Body of pancreas (tissue), 4 donors: ENCODE data around the gene GRK4. TPM values are rescaled to one million over a fixed set of nuclear protein-coding genes. Genes with fewer than 3 reads are reported as not detected.

Experiments
- ATAC-seq: fragments of 150-250 bp; one replicate; pipeline ENCODE4 v1.9.1; 2016
- DNase-seq, 4 donors: peaks; one replicate each; pipeline ENCODE4 v3.0.0-alpha.2; 2019
- H3K27ac ChIP-seq, 4 donors: fragments of 200-600 bp; sonication (generic); 1 replicate in 3 of 4; 2 replicates in 1 of 4; pipeline versions ENCODE4 v1.5.1 to v1.6.1; 2016 to 2019; ENCODE audit warnings: mild to moderate bottlenecking in 1 of 4, mixed read lengths in 1 of 4, moderate library complexity in 1 of 4
- H3K27me3 ChIP-seq, 2 donors: fragments of 200-600 bp; sonication (generic); one replicate each; pipeline ENCODE4 v1.6.0; 2016; ENCODE audit warnings: mild to moderate bottlenecking in 1 of 2
- H3K36me3 ChIP-seq, 2 donors: fragments of 200-600 bp; sonication (generic); replicated peaks in 1 of 2; 2 replicates each; pipeline ENCODE4 v1.5.1; 2016; ENCODE audit warnings: low read depth in 2 of 2; ENCODE audit not compliant: insufficient read depth in 1 of 2
- H3K4me1 ChIP-seq: fragments of 200-600 bp; sonication (generic); one replicate; pipeline ENCODE4 v1.6.0; 2016
- H3K4me3 ChIP-seq, 2 donors: fragments of 200-600 bp; sonication (generic); 1 replicate in 1 of 2; 2 replicates in 1 of 2; pipeline ENCODE4 v1.5.1; 2016 to 2019
- H3K9me3 ChIP-seq, 3 donors: fragments of 200-600 bp; sonication (generic); 1 replicate in 2 of 3; 2 replicates in 1 of 3; pipeline ENCODE4 v1.5.1; 2016
- POLR2A ChIP-seq, 3 donors: fragments of 450-650 bp; IDR thresholded peaks; one replicate each; pipeline ENCODE4 v1.6.1; 2016; ENCODE audit warnings: antibody characterized with exemption in 3 of 3, mild to moderate bottlenecking in 2 of 3
- WGBS, 2 donors: methylation state at CpG; one replicate each; pipeline ENCODE4 v1.1.5; 2017; 5-methylcytosine and 5-hydroxymethylcytosine counted together
- intact Hi-C: fragments of 100-400 bp; cut with DNase I; formaldehyde crosslinking; loops from one replicate; pipeline ENCODE4 v1.15.1; 2023
- total RNA-seq, 2 donors: library from RNA; depleted of rRNA; stranded (reverse); fragments of >200 nt; gene quantifications; one replicate each; pipeline ENCODE4 v1.1.0, GENCODE V29; 2016
- TF ChIP-seq, protein P1 (sequence below), 7 experiments: fragments of 450-650 bp in 4 of 7; fragments of 200-600 bp in 3 of 7; sonication (generic) in 3 of 7; IDR thresholded peaks; one replicate each; pipeline ENCODE4 v1.5.1; 2016 to 2019; ENCODE audit warnings: antibody characterized with exemption in 7 of 7

GRK4 gene
- total RNA-seq, 2 donors from 2014 or later = 6.5 to 14.5 TPM

DNA sequence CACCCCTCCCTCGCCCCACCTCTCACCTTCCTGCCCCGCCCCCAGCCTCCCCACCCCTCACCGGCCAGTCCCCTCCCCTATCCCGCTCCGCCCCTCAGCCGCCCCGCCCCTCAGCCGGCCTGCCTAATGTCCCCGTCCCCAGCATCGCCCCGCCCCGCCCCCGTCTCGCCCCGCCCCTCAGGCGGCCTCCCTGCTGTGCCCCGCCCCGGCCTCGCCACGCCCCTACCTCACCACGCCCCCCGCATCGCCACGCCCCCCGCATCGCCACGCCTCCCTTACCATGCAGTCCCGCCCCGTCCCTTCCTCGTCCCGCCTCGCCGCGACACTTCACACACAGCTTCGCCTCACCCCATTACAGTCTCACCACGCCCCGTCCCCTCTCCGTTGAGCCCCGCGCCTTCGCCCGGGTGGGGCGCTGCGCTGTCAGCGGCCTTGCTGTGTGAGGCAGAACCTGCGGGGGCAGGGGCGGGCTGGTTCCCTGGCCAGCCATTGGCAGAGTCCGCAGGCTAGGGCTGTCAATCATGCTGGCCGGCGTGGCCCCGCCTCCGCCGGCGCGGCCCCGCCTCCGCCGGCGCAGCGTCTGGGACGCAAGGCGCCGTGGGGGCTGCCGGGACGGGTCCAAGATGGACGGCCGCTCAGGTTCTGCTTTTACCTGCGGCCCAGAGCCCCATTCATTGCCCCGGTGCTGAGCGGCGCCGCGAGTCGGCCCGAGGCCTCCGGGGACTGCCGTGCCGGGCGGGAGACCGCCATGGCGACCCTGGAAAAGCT is 110.9 kb downstream of the GRK4 start, which contains the start of the genes HTT and HTT-AS:
Gene HTT, plus strand, starts transcription at position 604 of the 768 bp plus-strand sequence. Its CDS starts 145 bp downstream, at position 749.
Gene HTT-AS, minus strand, starts transcription at position 461 of the 768 bp plus-strand sequence.
- Histone ChIP-seq H3K4me3 (peak within 1 kb of the TSS; percentile 65 to 79), H3K27ac (peak within 1 kb of the TSS; percentile 79 to 92 (median 88)), H3K27me3 (no peaks in the 10 kb centered on the region), H3K9me3 (no peaks in the 10 kb centered on the region), H3K36me3 (no peaks in the 10 kb centered on the region), H3K4me1 (peaks cover 26% of the 10 kb centered on the region)
- ATAC-seq (peak; percentile 88), DNase-seq (peak; percentile 96 to 98 (median 98))
- WGBS, 2 donors = 0 to 1% methylated on average over 13 to 55 of the region's 81 CpGs
- TF ChIP-seq, protein P1, sequence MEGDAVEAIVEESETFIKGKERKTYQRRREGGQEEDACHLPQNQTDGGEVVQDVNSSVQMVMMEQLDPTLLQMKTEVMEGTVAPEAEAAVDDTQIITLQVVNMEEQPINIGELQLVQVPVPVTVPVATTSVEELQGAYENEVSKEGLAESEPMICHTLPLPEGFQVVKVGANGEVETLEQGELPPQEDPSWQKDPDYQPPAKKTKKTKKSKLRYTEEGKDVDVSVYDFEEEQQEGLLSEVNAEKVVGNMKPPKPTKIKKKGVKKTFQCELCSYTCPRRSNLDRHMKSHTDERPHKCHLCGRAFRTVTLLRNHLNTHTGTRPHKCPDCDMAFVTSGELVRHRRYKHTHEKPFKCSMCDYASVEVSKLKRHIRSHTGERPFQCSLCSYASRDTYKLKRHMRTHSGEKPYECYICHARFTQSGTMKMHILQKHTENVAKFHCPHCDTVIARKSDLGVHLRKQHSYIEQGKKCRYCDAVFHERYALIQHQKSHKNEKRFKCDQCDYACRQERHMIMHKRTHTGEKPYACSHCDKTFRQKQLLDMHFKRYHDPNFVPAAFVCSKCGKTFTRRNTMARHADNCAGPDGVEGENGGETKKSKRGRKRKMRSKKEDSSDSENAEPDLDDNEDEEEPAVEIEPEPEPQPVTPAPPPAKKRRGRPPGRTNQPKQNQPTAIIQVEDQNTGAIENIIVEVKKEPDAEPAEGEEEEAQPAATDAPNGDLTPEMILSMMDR (IDR thresholded peaks at IDR 0.05) = peak in 4 of 7 experiments; percentile 27 to 41 (median 34)
- peak; percentile 58 to 83 (median 78) for TF ChIP-seq POLR2A (IDR thresholded peaks at IDR 0.05)
- intact Hi-C loops = no loop called here

DNA sequence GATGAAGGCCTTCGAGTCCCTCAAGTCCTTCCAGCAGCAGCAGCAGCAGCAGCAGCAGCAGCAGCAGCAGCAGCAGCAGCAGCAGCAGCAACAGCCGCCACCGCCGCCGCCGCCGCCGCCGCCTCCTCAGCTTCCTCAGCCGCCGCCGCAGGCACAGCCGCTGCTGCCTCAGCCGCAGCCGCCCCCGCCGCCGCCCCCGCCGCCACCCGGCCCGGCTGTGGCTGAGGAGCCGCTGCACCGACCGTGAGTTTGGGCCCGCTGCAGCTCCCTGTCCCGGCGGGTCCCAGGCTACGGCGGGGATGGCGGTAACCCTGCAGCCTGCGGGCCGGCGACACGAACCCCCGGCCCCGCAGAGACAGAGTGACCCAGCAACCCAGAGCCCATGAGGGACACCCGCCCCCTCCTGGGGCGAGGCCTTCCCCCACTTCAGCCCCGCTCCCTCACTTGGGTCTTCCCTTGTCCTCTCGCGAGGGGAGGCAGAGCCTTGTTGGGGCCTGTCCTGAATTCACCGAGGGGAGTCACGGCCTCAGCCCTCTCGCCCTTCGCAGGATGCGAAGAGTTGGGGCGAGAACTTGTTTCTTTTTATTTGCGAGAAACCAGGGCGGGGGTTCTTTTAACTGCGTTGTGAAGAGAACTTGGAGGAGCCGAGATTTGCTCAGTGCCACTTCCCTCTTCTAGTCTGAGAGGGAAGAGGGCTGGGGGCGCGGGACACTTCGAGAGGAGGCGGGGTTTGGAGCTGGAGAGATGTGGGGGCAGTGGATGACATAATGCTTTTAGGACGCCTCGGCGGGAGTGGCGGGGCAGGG is 111.7 kb downstream of the GRK4 start:
- peak; percentile 39 to 68 (median 52) for DNase-seq
- H3K27me3 ChIP-seq = no peaks in the 10 kb centered on the region
- TF ChIP-seq, protein P1 (IDR thresholded peaks at IDR 0.05) = no peak
- TF ChIP-seq POLR2A (IDR thresholded peaks at IDR 0.05) = peak in 1 of 3 donors; percentile 4
- peak overlapping the region; percentile 79 to 92 (median 88) for H3K27ac ChIP-seq
- peak overlapping the region; percentile 65 to 79 for H3K4me3 ChIP-seq
- 0 to 1% methylated on average over 14 to 47 of the region's 60 CpGs for WGBS, 2 donors
- peak; percentile 2 for ATAC-seq
- peaks cover 26% of the 10 kb centered on the region for H3K4me1 ChIP-seq
- H3K36me3 ChIP-seq = no peaks in the 10 kb centered on the region
- H3K9me3 ChIP-seq = no peaks in the 10 kb centered on the region
- intact Hi-C loops = no loop called here

DNA sequence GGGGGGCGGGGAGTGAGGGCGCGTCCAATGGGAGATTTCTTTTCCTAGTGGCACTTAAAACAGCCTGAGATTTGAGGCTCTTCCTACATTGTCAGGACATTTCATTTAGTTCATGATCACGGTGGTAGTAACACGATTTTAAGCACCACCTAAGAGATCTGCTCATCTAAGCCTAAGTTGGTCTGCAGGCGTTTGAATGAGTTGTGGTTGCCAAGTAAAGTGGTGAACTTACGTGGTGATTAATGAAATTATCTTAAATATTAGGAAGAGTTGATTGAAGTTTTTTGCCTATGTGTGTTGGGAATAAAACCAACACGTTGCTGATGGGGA is 112.2 kb downstream of the GRK4 start:
- no peak for ATAC-seq
- Histone ChIP-seq H3K4me1 (peaks cover 26% of the 10 kb centered on the region), H3K27me3 (no peaks in the 10 kb centered on the region), H3K27ac (peak overlapping the region in 3 of 4 donors; percentile 87 to 92 (median 89)), H3K9me3 (no peaks in the 10 kb centered on the region), H3K36me3 (no peaks in the 10 kb centered on the region), H3K4me3 (no peak overlapping the region)
- 0 to 1% methylated on average over 7 to 8 of the region's 8 CpGs for WGBS, 2 donors
- intact Hi-C loops = no loop called here
- DNase-seq = no peak
- TF ChIP-seq, protein P1 (IDR thresholded peaks at IDR 0.05) = no peak
- no peak for TF ChIP-seq POLR2A (IDR thresholded peaks at IDR 0.05)

DNA sequence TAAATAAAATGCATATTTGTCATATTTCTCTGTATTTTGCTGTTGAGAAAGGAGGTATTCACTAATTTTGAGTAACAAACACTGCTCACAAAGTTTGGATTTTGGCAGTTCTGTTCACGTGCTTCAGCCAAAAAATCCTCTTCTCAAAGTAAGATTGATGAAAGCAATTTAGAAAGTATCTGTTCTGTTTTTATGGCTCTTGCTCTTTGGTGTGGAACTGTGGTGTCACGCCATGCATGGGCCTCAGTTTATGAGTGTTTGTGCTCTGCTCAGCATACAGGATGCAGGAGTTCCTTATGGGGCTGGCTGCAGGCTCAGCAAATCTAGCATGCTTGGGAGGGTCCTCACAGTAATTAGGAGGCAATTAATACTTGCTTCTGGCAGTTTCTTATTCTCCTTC is 114.4 kb downstream of the GRK4 start:
- intact Hi-C loops = no loop called here
- TF ChIP-seq, protein P1 (IDR thresholded peaks at IDR 0.05) = no peak
- TF ChIP-seq POLR2A (IDR thresholded peaks at IDR 0.05) = no peak
- ATAC-seq = no peak
- Histone ChIP-seq H3K4me1 (peaks cover 26% of the 10 kb centered on the region), H3K27me3 (no peaks in the 10 kb centered on the region), H3K9me3 (no peaks in the 10 kb centered on the region), H3K27ac (no peak overlapping the region), H3K4me3 (no peak overlapping the region), H3K36me3 (no peaks in the 10 kb centered on the region)
- no peak for DNase-seq
- 73 to 77% methylated on average over 2 of the region's 2 CpGs for WGBS, 2 donors
